CD4-positive, alpha-beta memory T cell (primary cell): ENCODE measurements around the gene SHLD1. TPM values are rescaled to one million over a fixed set of nuclear protein-coding genes. Genes with fewer than 3 reads are reported as not detected.

ENCODE experiments used
- CTCF ChIA-PET: fragments of 350-600 bp; sonication (Branson Sonifier 250); formaldehyde crosslinking; loops from one replicate; lab custom pipeline; 2021; ENCODE audit warnings: inconsistent platforms; ENCODE audit not compliant: partially characterized antibody; lab: Charles Lee
- POLR2A ChIA-PET: fragments of 350-600 bp; sonication (Branson Sonifier 250); formaldehyde crosslinking; loops from one replicate; lab custom pipeline; 2021; ENCODE audit not compliant: partially characterized antibody; lab: Charles Lee
- DNase-seq, 5 donors: peaks; one replicate each; pipeline versions ENCODE4 v3.0.0 to v3.0.0-alpha.2; 2020 to 2022; ENCODE audit warnings: mixed read lengths in 1 of 5
- H3K27ac ChIP-seq: one replicate; pipeline ENCODE4 v1.7.0; 2013; ENCODE audit warnings: low read depth, low read length
- H3K27me3 ChIP-seq: 2 replicates; pipeline ENCODE4 v1.7.0; 2013; ENCODE audit warnings: mild to moderate bottlenecking, low read length, moderate library complexity; ENCODE audit not compliant: insufficient read depth
- H3K36me3 ChIP-seq: 2 replicates; pipeline ENCODE4 v1.7.0; 2013; ENCODE audit warnings: mild to moderate bottlenecking, low read length, moderate library complexity; ENCODE audit not compliant: insufficient read depth
- H3K4me1 ChIP-seq: 2 replicates; pipeline ENCODE4 v1.7.0; 2013; ENCODE audit warnings: mild to moderate bottlenecking, low read length, moderate library complexity; ENCODE audit not compliant: insufficient read depth
- H3K4me3 ChIP-seq, 2 donors: one replicate each; pipeline ENCODE4 v1.7.0; 2013; ENCODE audit warnings: low read length in 2 of 2, mild to moderate bottlenecking in 1 of 2
- H3K9me3 ChIP-seq, 2 donors: one replicate each; pipeline ENCODE4 v1.7.0; 2013; ENCODE audit warnings: low read length in 2 of 2, control low read depth in 1 of 2; ENCODE audit not compliant: control insufficient read depth in 1 of 2
- H3K27ac Mint-ChIP-seq, 7 donors: one replicate each; pipeline ENCODE4 v1.8.0; 2020 to 2021; ENCODE audit warnings: mixed read lengths in 7 of 7, mild to moderate bottlenecking in 6 of 7, inconsistent platforms in 3 of 7, moderate library complexity in 3 of 7
- H3K27me3 Mint-ChIP-seq, 2 donors: one replicate each; pipeline ENCODE4 v1.8.0; 2020 to 2021; ENCODE audit warnings: mixed read lengths in 2 of 2
- H3K36me3 Mint-ChIP-seq, 2 donors: one replicate each; pipeline ENCODE4 v1.8.0; 2020 to 2021; ENCODE audit warnings: mixed read lengths in 2 of 2, inconsistent platforms in 1 of 2, mild to moderate bottlenecking in 1 of 2
- H3K4me1 Mint-ChIP-seq, 4 donors: one replicate each; pipeline ENCODE4 v1.8.0; 2020 to 2021; ENCODE audit warnings: mixed read lengths in 4 of 4, mild to moderate bottlenecking in 1 of 4
- H3K4me3 Mint-ChIP-seq, 8 donors: one replicate each; pipeline ENCODE4 v1.8.0; 2020 to 2021; ENCODE audit warnings: mixed read lengths in 8 of 8, mild to moderate bottlenecking in 7 of 8, moderate library complexity in 6 of 8, inconsistent platforms in 3 of 8
- H3K9me3 Mint-ChIP-seq, 8 donors: one replicate each; pipeline ENCODE4 v1.8.0; 2020 to 2021; ENCODE audit warnings: mixed read lengths in 8 of 8, mild to moderate bottlenecking in 5 of 8, inconsistent platforms in 3 of 8, moderate library complexity in 1 of 8
- intact Hi-C: fragments of 100-400 bp; cut with micrococcal nuclease; formaldehyde crosslinking; loops from one replicate; pipeline ENCODE4 v1.15.1; 2023
- polyA plus RNA-seq, 2 donors: library from polyadenylated mRNA; unstranded; fragments of 300-500 nt; fragmentation: Illumina TruSeq; gene quantifications; one replicate each; pipeline ENCODE4 v1.2.3, GENCODE V29; 2021
- total RNA-seq, 2 experiments: library from RNA; stranded (reverse); gene quantifications; one replicate each; pipeline ENCODE4 v1.2.3, GENCODE V29; 2021

The SHLD1 gene
- total and polyA plus RNA-seq, 4 experiments from 2014 or later, result 13.6 to 22.0 (median 18.2) TPM

- Histone ChIP-seq H3K9me3 (no peaks in the 10 kb centered on the region), H3K4me1 (no peaks in the 10 kb centered on the region), H3K36me3 (no peaks in the 10 kb centered on the region), H3K27ac (no peak overlapping the region), H3K4me3 (no peak overlapping the region), H3K27me3 (no peaks in the 10 kb centered on the region)
- Mint-ChIP-seq H3K36me3 (no peaks in the 10 kb centered on the region), H3K27me3 (peaks cover 8 to 17% of the 10 kb centered on the region in 2 donors), H3K9me3 (peaks cover 0 to 4% (median under 1%) of the 10 kb centered on the region in 8 donors), H3K27ac (no peak overlapping the region), H3K4me3 (no peak overlapping the region), H3K4me1 (no peaks in the 10 kb centered on the region)
- intact Hi-C loops, result no loop called here
- DNase-seq, result no peak
- POLR2A ChIA-PET, result no interaction called here
- CTCF ChIA-PET, result interaction anchor here (0.8 kb wide), 1 partner anchor 16 kb away, joined by 3 read pairs; no protein-coding TSS in a partner anchor
Measured at GRCh38 chr20:5895626-5896025, 145.4 kb downstream of the SHLD1 start.

GRCh38 chr20:5899444-5899843, 149.2 kb downstream of the SHLD1 start:
- Mint-ChIP-seq H3K36me3 (no peaks in the 10 kb centered on the region), H3K4me3 (no peak overlapping the region), H3K9me3 (peaks cover 0 to 4% (median under 1%) of the 10 kb centered on the region in 8 donors), H3K27ac (no peak overlapping the region), H3K4me1 (no peaks in the 10 kb centered on the region), H3K27me3 (peaks cover 8 to 15% of the 10 kb centered on the region in 2 donors)
- CTCF ChIA-PET, result no interaction called here
- POLR2A ChIA-PET, result no interaction called here
- DNase-seq, result no peak
- Histone ChIP-seq H3K27ac (no peak overlapping the region), H3K27me3 (no peaks in the 10 kb centered on the region), H3K4me1 (no peaks in the 10 kb centered on the region), H3K36me3 (no peaks in the 10 kb centered on the region), H3K9me3 (no peaks in the 10 kb centered on the region), H3K4me3 (no peak overlapping the region)
- intact Hi-C loops, result no loop called here

- Histone ChIP-seq H3K36me3 (no peaks in the 10 kb centered on the region), H3K4me1 (no peaks in the 10 kb centered on the region), H3K27me3 (no peaks in the 10 kb centered on the region), H3K27ac (no peak overlapping the region), H3K4me3 (no peak overlapping the region), H3K9me3 (no peaks in the 10 kb centered on the region)
- Mint-ChIP-seq H3K4me3 (no peak overlapping the region), H3K27me3 (peaks cover 7 to 12% of the 10 kb centered on the region in 2 donors), H3K4me1 (no peaks in the 10 kb centered on the region), H3K36me3 (no peaks in the 10 kb centered on the region), H3K27ac (no peak overlapping the region), H3K9me3 (peaks cover 0 to 4% (median 0%) of the 10 kb centered on the region in 8 donors)
- ChIA-PET POLR2A (no interaction called here), CTCF (no interaction called here)
- DNase-seq, result no peak
- intact Hi-C loops, result no loop called here
Measured at GRCh38 chr20:5900908-5901307, 150.7 kb downstream of the SHLD1 start.

GRCh38 chr20:5908981-5909380, 158.8 kb downstream of the SHLD1 start:
- CTCF ChIA-PET, result no interaction called here

GRCh38 chr20:5910186-5910585, 160.0 kb downstream of the SHLD1 start:
- Histone ChIP-seq H3K4me3 (no peak overlapping the region), H3K4me1 (peaks cover 9% of the 10 kb centered on the region), H3K36me3 (no peaks in the 10 kb centered on the region), H3K9me3 (no peaks in the 10 kb centered on the region), H3K27ac (no peak overlapping the region), H3K27me3 (peaks cover 12% of the 10 kb centered on the region)
- ChIA-PET POLR2A (no interaction called here), CTCF (no interaction called here)
- H3K27me3 Mint-ChIP-seq, result peaks cover 29 to 35% of the 10 kb centered on the region in 2 donors
- intact Hi-C loops, result no loop called here
- H3K4me1 Mint-ChIP-seq, result peaks cover 6 to 14% (median 10%) of the 10 kb centered on the region in 4 donors
- H3K4me3 Mint-ChIP-seq, result peak overlapping the region in 1 of 8 donors; percentile 78
- no peaks in the 10 kb centered on the region for H3K36me3 Mint-ChIP-seq
- no peak for DNase-seq
- H3K9me3 Mint-ChIP-seq, result peaks cover 0 to 4% (median 0%) of the 10 kb centered on the region in 8 donors
- no peak overlapping the region for H3K27ac Mint-ChIP-seq

More at GRCh38 chr20:5908981-5909380, 158.8 kb downstream of the SHLD1 start:
- Histone ChIP-seq H3K36me3 (no peaks in the 10 kb centered on the region), H3K9me3 (no peaks in the 10 kb centered on the region), H3K27ac (no peak overlapping the region), H3K27me3 (peaks cover 12% of the 10 kb centered on the region), H3K4me3 (no peak overlapping the region), H3K4me1 (peaks cover 9% of the 10 kb centered on the region)
- intact Hi-C loops, result no loop called here
- H3K27ac Mint-ChIP-seq, result no peak overlapping the region
- no peak for DNase-seq
- peaks cover 6 to 14% (median 10%) of the 10 kb centered on the region in 4 donors for H3K4me1 Mint-ChIP-seq
- H3K36me3 Mint-ChIP-seq, result no peaks in the 10 kb centered on the region
- peaks cover 0 to 4% (median 0%) of the 10 kb centered on the region in 8 donors for H3K9me3 Mint-ChIP-seq
- peaks cover 29 to 35% of the 10 kb centered on the region in 2 donors for H3K27me3 Mint-ChIP-seq
- H3K4me3 Mint-ChIP-seq, result no peak overlapping the region
- POLR2A ChIA-PET, result no interaction called here

- CTCF ChIA-PET, result no interaction called here
- intact Hi-C loops, result no loop called here
- Histone ChIP-seq H3K4me3 (no peak overlapping the region), H3K9me3 (no peaks in the 10 kb centered on the region), H3K4me1 (peaks cover 9% of the 10 kb centered on the region), H3K36me3 (no peaks in the 10 kb centered on the region), H3K27me3 (peaks cover 12% of the 10 kb centered on the region), H3K27ac (no peak overlapping the region)
- Mint-ChIP-seq H3K36me3 (no peaks in the 10 kb centered on the region), H3K27me3 (peaks cover 16 to 26% of the 10 kb centered on the region in 2 donors), H3K27ac (no peak overlapping the region), H3K4me1 (peaks cover 7 to 14% (median 10%) of the 10 kb centered on the region in 4 donors), H3K9me3 (peaks cover 0 to 4% (median 0%) of the 10 kb centered on the region in 8 donors), H3K4me3 (no peak overlapping the region)
- POLR2A ChIA-PET, result no interaction called here
- no peak for DNase-seq
Measured at GRCh38 chr20:5913166-5913565, 163.0 kb downstream of the SHLD1 start.
